H1 (cell line): ENCODE results near the gene PXDC1. TPM values are rescaled to one million over a fixed set of nuclear protein-coding genes. Genes with fewer than 3 reads are reported as not detected.

Experiments
- CTCF ChIA-PET: fragments of 300-600 bp; sonication (Branson Sonifier 250); formaldehyde crosslinking; loops from one replicate; lab custom pipeline; 2021; ENCODE audit not compliant: partially characterized antibody; lab: Charles Lee
- POLR2A ChIA-PET: fragments of 300-600 bp; sonication (Branson Sonifier 250); formaldehyde crosslinking; loops from one replicate; lab custom pipeline; 2021; ENCODE audit warnings: inconsistent platforms; ENCODE audit not compliant: partially characterized antibody; lab: Charles Lee
- DNase-seq, 2 experiments: peaks; one replicate each; pipeline versions ENCODE4 v3.0.0 to v3.0.0-alpha.2; 2010 to 2022; ENCODE audit warnings: low spot score in 2 of 2, low read depth in 1 of 2, mixed read lengths in 1 of 2
- FAIRE-seq: peaks from 2 replicates; lab custom pipeline; 2011; peaks lifted over from hg19 to GRCh38; lab: Jason Lieb, UNC
- H2AFZ ChIP-seq: 2 replicates; pipeline ENCODE4 v1.8.1; 2012; ENCODE audit warnings: low read length, inconsistent platforms
- H2AK5ac ChIP-seq: 2 replicates; pipeline ENCODE4 v1.6.1; 2013; ENCODE audit warnings: low read depth, low read length
- H2BK120ac ChIP-seq: replicated peaks from 2 replicates; pipeline ENCODE3; 2013; ENCODE audit warnings: low read depth, low read length, inconsistent platforms
- H2BK12ac ChIP-seq: 2 replicates; pipeline ENCODE4 v1.6.1; 2013; ENCODE audit warnings: low read depth, low read length
- H2BK15ac ChIP-seq: 2 replicates; pipeline ENCODE4 v1.6.1; 2013; ENCODE audit warnings: low read length
- H2BK20ac ChIP-seq: 2 replicates; pipeline ENCODE4 v1.6.1; 2013; ENCODE audit warnings: low read length
- H2BK5ac ChIP-seq: 2 replicates; pipeline ENCODE4 v1.6.1; 2013; ENCODE audit warnings: low read depth, low read length
- H3K14ac ChIP-seq: 2 replicates; pipeline ENCODE4 v1.6.1; 2013; ENCODE audit warnings: inconsistent platforms; ENCODE audit not compliant: insufficient read length
- H3K18ac ChIP-seq: 2 replicates; pipeline ENCODE4 v1.6.1; 2013; ENCODE audit warnings: low read length; ENCODE audit errors: extremely low read depth
- H3K23ac ChIP-seq: 2 replicates; pipeline ENCODE4 v1.6.1; 2013; ENCODE audit warnings: inconsistent platforms; ENCODE audit not compliant: insufficient read length
- H3K23me2 ChIP-seq: 2 replicates; pipeline ENCODE4 v1.6.1; 2013; ENCODE audit warnings: low read depth, low read length
- H3K27ac ChIP-seq: 2 replicates; pipeline ENCODE4 v1.6.1; 2011; ENCODE audit warnings: low read depth, low read length, inconsistent platforms
- H3K27me3 ChIP-seq, 4 experiments: replicated peaks in 1 of 4; 1 replicate in 1 of 4; 2 replicates in 3 of 4; pipeline versions ENCODE4 v1.6.1 to v1.8.1; 2011 to 2013; ENCODE audit warnings: low read length in 3 of 4, mild to moderate bottlenecking in 3 of 4, inconsistent platforms in 2 of 4, mixed read lengths in 2 of 4, moderate library complexity in 1 of 4; ENCODE audit not compliant: control insufficient read depth in 3 of 4, insufficient read depth in 3 of 4; ENCODE audit errors: extremely low read depth in 1 of 4
- H3K36me3 ChIP-seq, 4 experiments: 2 replicates each; pipeline versions ENCODE4 v1.6.1 to v1.8.1; 2011 to 2013; ENCODE audit warnings: mild to moderate bottlenecking in 4 of 4, low read length in 3 of 4, moderate library complexity in 2 of 4, control low read depth in 1 of 4, inconsistent platforms in 1 of 4; ENCODE audit not compliant: insufficient read depth in 4 of 4, control insufficient read depth in 2 of 4
- H3K4ac ChIP-seq: replicated peaks from 2 replicates; pipeline ENCODE3; 2013; ENCODE audit warnings: low read length, low read depth, mixed read lengths, inconsistent platforms; ENCODE audit not compliant: insufficient read length
- H3K4me1 ChIP-seq, 4 experiments: replicated peaks in 1 of 4; 1 replicate in 1 of 4; 2 replicates in 3 of 4; pipeline versions ENCODE4 v1.6.1 to v1.8.1; 2011 to 2013; ENCODE audit warnings: low read length in 3 of 4, inconsistent platforms in 2 of 4, mixed read lengths in 1 of 4; ENCODE audit not compliant: insufficient read depth in 4 of 4, control insufficient read depth in 3 of 4
- H3K4me2 ChIP-seq, 2 experiments: 2 replicates each; pipeline versions ENCODE4 v1.6.1 to v1.8.1; 2011 to 2013; ENCODE audit warnings: low read depth in 2 of 2, low read length in 2 of 2, control low read depth in 1 of 2, inconsistent platforms in 1 of 2, mild to moderate bottlenecking in 1 of 2; ENCODE audit not compliant: insufficient read depth in 1 of 2
- H3K4me3 ChIP-seq, 4 experiments: fragments of 200-600, 300-600 bp in 1 of 4; sonication (generic), shearing (Covaris generic), sonication (Bioruptor Twin) in 1 of 4; 2 replicates each; pipeline versions ENCODE4 v1.5.1 to v1.8.1; 2011 to 2016; ENCODE audit warnings: low read length in 4 of 4, low read depth in 3 of 4, control low read depth in 2 of 4, inconsistent platforms in 2 of 4, mild to moderate bottlenecking in 2 of 4, mixed read lengths in 1 of 4, moderate library complexity in 1 of 4; ENCODE audit not compliant: insufficient read depth in 2 of 4; ENCODE audit errors: extremely low read depth in 1 of 4
- H3K56ac ChIP-seq: replicated peaks from 2 replicates; pipeline ENCODE3; 2013; ENCODE audit warnings: low read depth, mild to moderate bottlenecking, mixed read lengths, low read length, inconsistent platforms; ENCODE audit not compliant: insufficient read length
- H3K79me1 ChIP-seq: 2 replicates; pipeline ENCODE4 v1.6.1; 2013; ENCODE audit warnings: low read depth, low read length, control low read depth
- H3K79me2 ChIP-seq, 2 experiments: 2 replicates each; pipeline versions ENCODE4 v1.6.1 to v1.8.1; 2012 to 2013; ENCODE audit warnings: low read length in 2 of 2, mild to moderate bottlenecking in 2 of 2, inconsistent platforms in 1 of 2; ENCODE audit not compliant: insufficient read depth in 2 of 2, control insufficient read depth in 1 of 2
- H3K9ac ChIP-seq, 4 experiments: replicated peaks in 1 of 4; 1 replicate in 1 of 4; 2 replicates in 3 of 4; pipeline versions ENCODE4 v1.6.1 to v1.8.1; 2011 to 2013; ENCODE audit warnings: low read depth in 3 of 4, low read length in 3 of 4, control low read depth in 2 of 4, mild to moderate bottlenecking in 2 of 4, moderate library complexity in 2 of 4, inconsistent platforms in 1 of 4; ENCODE audit errors: extremely low read depth in 1 of 4
- H3K9me3 ChIP-seq, 2 experiments: 2 replicates each; pipeline versions ENCODE4 v1.6.1 to v1.8.1; 2012 to 2013; ENCODE audit warnings: mild to moderate bottlenecking in 2 of 2, moderate library complexity in 2 of 2, control low read depth in 1 of 2, inconsistent platforms in 1 of 2, low read depth in 1 of 2, low read length in 1 of 2, mixed read lengths in 1 of 2; ENCODE audit not compliant: insufficient read depth in 2 of 2
- H4K20me1 ChIP-seq, 2 experiments: replicated peaks in 1 of 2; 2 replicates each; pipeline versions ENCODE3 to v1.8.1; 2011 to 2013; ENCODE audit warnings: inconsistent platforms in 2 of 2, low read length in 2 of 2, mild to moderate bottlenecking in 1 of 2; ENCODE audit not compliant: insufficient read depth in 2 of 2, control insufficient read depth in 1 of 2
- H4K5ac ChIP-seq: 2 replicates; pipeline ENCODE4 v1.6.1; 2013; ENCODE audit warnings: low read length, low read depth, mixed read lengths, inconsistent platforms; ENCODE audit not compliant: insufficient read length
- H4K8ac ChIP-seq: 2 replicates; pipeline ENCODE4 v1.8.0; 2013; ENCODE audit warnings: mild to moderate bottlenecking, moderate library complexity, low read length, inconsistent platforms; ENCODE audit not compliant: insufficient read depth; ENCODE audit errors: extremely low read depth
- H4K91ac ChIP-seq: replicated peaks from 2 replicates; pipeline ENCODE3; 2013; ENCODE audit warnings: low read length, mixed read lengths, inconsistent platforms; ENCODE audit not compliant: insufficient read length
- ASH2L ChIP-seq: fragments of 200-600, 300-600 bp; sonication (generic); IDR thresholded peaks from one replicate; pipeline ENCODE4 v1.7.1; 2017; ENCODE audit warnings: low read length
- BACH1 ChIP-seq: IDR thresholded peaks from 2 replicates; pipeline ENCODE4 v1.6.1; 2012; ENCODE audit warnings: low read length, improper control_type of control experiment
- CHD2 ChIP-seq: IDR thresholded peaks from 2 replicates; pipeline ENCODE4 v1.6.1; 2012; ENCODE audit warnings: low read length, improper control_type of control experiment
- EP300 ChIP-seq, 2 experiments: IDR thresholded peaks; 1 replicate in 1 of 2; 2 replicates in 1 of 2; pipeline ENCODE4 v1.6.1; 2011 to 2012; ENCODE audit warnings: low read depth in 2 of 2, low read length in 2 of 2, mild to moderate bottlenecking in 2 of 2, borderline replicate concordance in 1 of 2, inconsistent platforms in 1 of 2, moderate library complexity in 1 of 2
- GTF2F1 ChIP-seq: IDR thresholded peaks from 2 replicates; pipeline ENCODE4 v1.6.1; 2012; ENCODE audit warnings: low read depth, low read length, improper control_type of control experiment, borderline replicate concordance
- MAX ChIP-seq: IDR thresholded peaks from 2 replicates; pipeline ENCODE4 v1.6.1; 2012; ENCODE audit warnings: inconsistent platforms
- NRF1 ChIP-seq: IDR thresholded peaks from 2 replicates; pipeline ENCODE4 v1.6.1; 2011; ENCODE audit warnings: mild to moderate bottlenecking, low read depth, low read length, improper control_type of control experiment
- PHF8 ChIP-seq: fragments of 200-600 bp; sonication (generic); conservative IDR thresholded peaks from 2 replicates; pipeline ENCODE4 v1.7.1; 2012; ENCODE audit warnings: low read depth, mild to moderate bottlenecking, inconsistent platforms, low read length, moderate library complexity
- RXRA ChIP-seq: IDR thresholded peaks from 2 replicates; pipeline ENCODE4 v1.6.1; 2011; ENCODE audit warnings: low read depth, mild to moderate bottlenecking, low read length, moderate library complexity; ENCODE audit not compliant: insufficient read depth
- SP4 ChIP-seq: IDR thresholded peaks from 2 replicates; pipeline ENCODE4 v1.6.1; 2012; ENCODE audit warnings: low read length, inconsistent platforms
- SRF ChIP-seq: IDR thresholded peaks from 2 replicates; pipeline ENCODE4 v1.6.1; 2011; ENCODE audit warnings: mild to moderate bottlenecking, low read depth, low read length, moderate library complexity
- WGBS, 2 experiments: shearing (Covaris generic) in 1 of 2; methylation state at CpG; one replicate each; pipeline versions ENCODE4 v1.1.6 to v1.1.7; 2013 to 2015; ENCODE audit warnings: low lambda C conversion rate in 2 of 2, mixed read lengths in 2 of 2, inconsistent platforms in 1 of 2, low coverage in 1 of 2, missing lambda C conversion rate in 1 of 2; ENCODE audit not compliant: insufficient replicate concordance in 2 of 2, insufficient coverage in 1 of 2, insufficient read length in 1 of 2; ENCODE audit errors: extremely low coverage in 1 of 2, missing lambda C conversion rate in 1 of 2; 5-methylcytosine and 5-hydroxymethylcytosine counted together
- polyA plus RNA-seq, 7 experiments: library from polyadenylated mRNA; depleted of rRNA in 3 of 7; stranded (reverse) in 5 of 7; unstranded in 2 of 7; fragments of >200 nt in 5 of 7; fragments of 200-250 nt in 2 of 7; gene quantifications; 1 replicate in 5 of 7; 2 replicates in 1 of 7; 4 replicates in 1 of 7; pipeline versions ENCODE4 v1.2.1 to v1.2.3, GENCODE V29; 2011 to 2013; ENCODE audit warnings: missing spikeins in 2 of 7, mixed read lengths in 2 of 7
- total RNA-seq: library from RNA; stranded (reverse); fragmentation: NEBNext Ultra II Directional; extraction: Animal tissue kit (Norgen Biotek cat#: 25700); gene quantifications from 2 replicates; pipeline ENCODE4 v1.2.1, GENCODE V29; 2021
- TF ChIP-seq, protein P1 (sequence below): IDR thresholded peaks from 2 replicates; pipeline ENCODE4 v1.6.1; 2011; ENCODE audit warnings: low read depth, mild to moderate bottlenecking, low read length; ENCODE audit not compliant: insufficient read depth

PXDC1 gene
- total and polyA plus RNA-seq, 2 of the 8 experiments (the other 6 are each of a cell fraction or from before 2014, with no cell fraction given) = 1.7 to 2.0 TPM

GRCh38 chr6:3747100-3747737, 4.3 kb downstream of the PXDC1 start:
- no peak for FAIRE-seq
- TF ChIP-seq ASH2L = no peak
- TF ChIP-seq EP300 (IDR thresholded peaks at IDR 0.05; ENCODE audit: borderline replicate concordance in 1 of 2, low read depth in 2 of 2, low read length in 2 of 2) = no peak
- no peak for TF ChIP-seq RXRA
- TF ChIP-seq SRF = no peak
- no peak for TF ChIP-seq BACH1
- no peak for TF ChIP-seq CHD2
- no peak for TF ChIP-seq PHF8
- no peak for TF ChIP-seq MAX
- no peak for TF ChIP-seq GTF2F1
- TF ChIP-seq SP4 = no peak
- TF ChIP-seq NRF1 = no peak
- TF ChIP-seq, protein P1, sequence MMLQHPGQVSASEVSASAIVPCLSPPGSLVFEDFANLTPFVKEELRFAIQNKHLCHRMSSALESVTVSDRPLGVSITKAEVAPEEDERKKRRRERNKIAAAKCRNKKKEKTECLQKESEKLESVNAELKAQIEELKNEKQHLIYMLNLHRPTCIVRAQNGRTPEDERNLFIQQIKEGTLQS = no peak

More at GRCh38 chr6:3747100-3747737, 4.3 kb downstream of the PXDC1 start:
- Histone ChIP-seq H3K27me3 (peaks cover 11 to 33% (median 26%) of the 10 kb centered on the region in 4 experiments), H2BK120ac (no peak overlapping the region), H2BK15ac (0 out of 2 replicates have a peak overlapping the region, but pooled peaks have one; percentile 46), H2BK5ac (peak overlapping the region; percentile 30; the same call in 1 of the 2 replicates), H2BK20ac (no peak overlapping the region), H3K9me3 (no peaks in the 10 kb centered on the region), H2AK5ac (no peak overlapping the region), H2AFZ (no peak overlapping the region), H3K14ac (no peak overlapping the region), H4K91ac (no peak overlapping the region), H3K36me3 (no peaks in the 10 kb centered on the region), H3K23ac (no peak overlapping the region), H3K79me2 (no peaks in the 10 kb centered on the region), H3K4me1 (peaks cover 0 to 14% (median 5%) of the 10 kb centered on the region in 4 experiments; a peak in 5 of 7 replicates), H4K8ac (no peak overlapping the region), H3K4me2 (no peak overlapping the region), H3K79me1 (no peaks in the 10 kb centered on the region), H3K27ac (no peak overlapping the region), H4K5ac (no peak overlapping the region), H3K4ac (no peak overlapping the region), H3K18ac (no peak overlapping the region), H3K9ac (no peak overlapping the region), H3K56ac (no peak overlapping the region), H2BK12ac (no peak overlapping the region), H3K23me2 (peaks cover 15% of the 10 kb centered on the region; the same call in 1 of the 2 replicates), H4K20me1 (peaks cover 0 to 2% of the 10 kb centered on the region in 2 experiments), H3K4me3 (no peak overlapping the region)
- DNase-seq = no peak
- CTCF ChIA-PET = interaction anchor here (0.8 to 8.8 kb wide), 15 partner anchors 11 to 375 kb away, joined by 3 to 82 read pairs (median 5); partner anchors contain the start of gene FAM50B
- POLR2A ChIA-PET = interaction anchor here (0.6 kb wide), 1 partner anchor 285 kb away, joined by 3 read pairs; no protein-coding TSS in a partner anchor
- 83% methylated on average over 12 of the region's 12 CpGs; no CpG with 5 or more reads in 1 of the 2 experiments for WGBS, 2 experiments
